EL (cell line): ENCODE results near the gene RPL3.

Experiments used
- DNase-seq: peaks from one replicate; pipeline ENCODE4 v3.0.0-alpha.2; 2016

The RPL3 gene

DNA sequence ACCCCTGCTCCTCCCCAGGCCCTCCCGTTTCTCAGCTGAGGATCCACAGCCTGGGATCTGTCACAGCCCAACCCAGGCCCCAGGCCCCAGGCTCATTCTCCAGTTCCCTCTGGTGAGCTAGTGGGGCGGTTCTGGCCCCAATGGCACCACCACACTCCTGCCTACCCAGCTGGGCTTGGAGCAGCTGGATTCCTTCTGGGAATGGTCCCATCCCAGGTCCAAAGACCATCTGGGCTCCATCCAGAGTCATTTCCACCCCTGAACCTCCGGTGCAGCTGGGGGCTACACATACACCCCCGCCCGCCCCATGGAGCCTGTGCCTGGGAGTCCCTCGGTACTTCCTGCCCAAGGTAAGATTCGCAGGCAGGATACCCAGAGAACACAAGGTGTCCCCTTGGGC is 39.2 kb downstream of the RPL3 start:
- no peak for DNase-seq

DNA sequence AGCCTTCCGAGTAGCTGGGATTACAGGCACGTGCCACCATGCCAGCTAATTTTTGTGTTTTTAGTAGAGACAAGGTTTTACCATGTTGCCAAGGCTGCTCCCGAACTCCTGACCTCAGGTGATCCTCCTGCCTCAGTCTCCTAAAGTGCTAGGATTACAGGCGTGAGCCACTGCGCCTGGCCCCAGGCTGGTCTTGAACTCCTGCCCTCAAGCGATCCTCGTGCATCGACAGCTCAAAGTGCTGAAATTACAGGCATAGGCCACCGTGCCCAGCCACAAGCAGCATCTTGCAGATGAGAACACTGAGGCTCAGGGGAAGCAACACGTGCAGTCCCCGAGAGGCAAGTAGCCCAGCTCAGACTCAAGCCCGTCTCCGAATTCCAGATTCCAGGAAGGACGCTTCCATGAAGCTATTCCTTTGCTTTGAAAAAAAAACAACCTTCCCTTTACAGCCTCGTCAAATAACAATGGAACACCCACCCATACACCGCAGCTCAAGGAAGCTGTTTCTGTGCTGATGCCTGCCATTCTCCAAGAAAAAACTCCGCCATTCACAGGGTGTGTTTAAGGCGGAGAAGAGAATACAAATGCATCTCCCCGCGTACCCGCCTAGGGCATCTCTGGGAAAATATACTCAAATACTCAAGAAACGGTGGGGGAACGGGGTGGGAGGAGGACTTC is 40.1 kb downstream of the RPL3 start:
- no peak for DNase-seq

DNA sequence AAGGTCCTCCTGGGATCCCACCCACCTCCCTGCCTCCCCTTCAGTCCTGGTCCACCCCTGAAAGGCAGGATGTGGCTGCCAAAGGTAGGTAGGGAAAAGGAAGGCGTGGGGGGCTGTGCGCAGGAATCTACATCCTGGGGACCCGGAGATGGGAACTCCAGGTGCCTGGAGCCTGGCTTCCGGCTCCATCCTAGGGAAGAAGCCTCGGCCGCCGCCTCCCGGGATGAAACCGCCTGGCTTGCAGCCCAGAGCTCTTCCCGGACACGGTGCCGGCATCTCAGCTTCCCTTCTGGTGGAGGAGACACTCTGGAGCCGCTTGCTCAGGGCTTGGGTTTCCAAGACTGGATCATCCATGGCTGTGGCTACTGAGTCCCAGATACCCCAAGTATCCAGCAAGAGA is 41.4 kb downstream of the RPL3 start:
- peak; percentile 77 for DNase-seq

DNA sequence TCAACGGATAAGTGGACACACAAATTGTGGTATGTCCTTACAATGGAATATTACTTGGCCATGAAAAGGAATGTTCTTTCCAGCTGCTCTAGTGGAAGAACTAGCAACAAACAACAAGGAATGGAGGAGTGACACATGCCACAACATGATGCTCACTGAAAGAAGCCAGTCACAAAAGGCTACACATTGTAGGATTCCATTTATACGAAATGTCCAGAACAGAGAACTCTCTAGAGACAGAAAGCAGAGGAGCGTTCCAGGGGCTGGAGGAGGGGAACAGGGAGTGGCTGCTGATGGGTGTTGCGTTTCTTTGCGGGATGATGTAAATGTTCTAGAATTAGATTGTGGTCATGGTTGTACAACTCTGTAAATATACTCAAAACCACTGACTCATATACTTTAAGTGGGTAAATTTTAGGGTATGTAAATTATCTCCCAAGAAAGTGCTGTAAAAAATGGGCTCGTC is 42.2 kb downstream of the RPL3 start:
- peak; percentile 83 for DNase-seq

DNA sequence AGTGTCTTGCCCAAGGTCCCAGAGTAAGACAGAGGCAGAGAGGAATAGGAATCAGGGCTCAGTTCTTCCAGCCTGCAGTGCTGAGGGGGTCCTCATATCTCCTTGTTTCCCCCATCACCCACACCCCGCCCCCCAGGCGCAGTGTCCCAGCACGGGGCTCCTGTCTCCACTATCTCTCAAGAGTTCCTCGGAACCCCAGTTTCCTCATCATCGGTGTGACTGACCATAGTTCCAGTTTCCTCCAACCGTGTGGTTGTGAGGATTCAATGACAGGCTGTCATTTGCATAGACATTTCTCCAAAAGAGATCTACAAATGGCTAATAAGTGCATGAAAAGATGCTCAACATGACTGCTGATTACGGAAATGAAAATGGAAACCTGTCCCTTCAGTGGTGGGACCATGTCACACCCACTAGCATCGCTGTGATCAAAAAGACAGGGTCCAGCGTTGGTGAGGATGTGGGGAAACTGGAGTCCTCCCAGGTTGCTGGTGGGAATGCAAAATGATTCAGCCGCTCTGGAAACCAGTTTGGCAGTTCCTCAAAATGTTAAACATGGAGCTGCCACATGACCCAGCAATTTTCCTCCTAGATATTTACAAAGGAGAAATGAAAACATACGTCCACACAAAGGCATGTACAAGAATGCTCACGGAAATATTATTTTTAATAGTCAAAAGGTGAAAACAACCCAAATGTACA is 42.8 kb downstream of the RPL3 start:
- no peak for DNase-seq

DNA sequence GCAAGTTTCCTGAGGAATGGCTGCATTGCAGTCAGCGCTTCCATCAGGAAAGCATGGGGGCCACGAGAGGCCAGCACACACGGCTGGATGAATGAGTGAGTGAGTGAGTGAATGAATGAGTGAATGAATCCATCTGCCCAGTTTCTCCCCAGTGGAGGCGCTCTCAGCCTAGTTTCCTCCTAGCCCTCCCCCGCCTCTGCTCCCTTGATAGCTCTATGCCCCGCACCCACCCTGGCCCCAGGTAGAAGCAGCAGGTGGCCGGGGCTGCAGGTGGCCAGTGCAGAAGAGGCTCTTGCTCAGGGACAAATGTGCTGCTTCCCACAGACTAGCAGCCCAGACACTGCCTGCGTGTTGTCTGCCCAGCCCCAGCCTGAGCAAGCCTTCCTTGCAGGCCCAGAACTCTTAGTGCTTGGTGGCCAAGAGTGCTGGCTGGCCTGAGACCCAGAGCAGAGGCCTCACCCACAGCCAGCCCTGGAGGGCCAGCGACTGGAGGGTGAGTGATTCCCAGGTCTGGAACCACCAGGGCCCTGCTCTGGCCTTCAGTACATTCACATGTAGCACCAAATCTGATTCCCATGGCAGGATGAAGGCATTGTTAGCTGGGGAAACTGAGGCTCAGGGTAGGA is 43.5 kb downstream of the RPL3 start:
- DNase-seq = no peak

DNA sequence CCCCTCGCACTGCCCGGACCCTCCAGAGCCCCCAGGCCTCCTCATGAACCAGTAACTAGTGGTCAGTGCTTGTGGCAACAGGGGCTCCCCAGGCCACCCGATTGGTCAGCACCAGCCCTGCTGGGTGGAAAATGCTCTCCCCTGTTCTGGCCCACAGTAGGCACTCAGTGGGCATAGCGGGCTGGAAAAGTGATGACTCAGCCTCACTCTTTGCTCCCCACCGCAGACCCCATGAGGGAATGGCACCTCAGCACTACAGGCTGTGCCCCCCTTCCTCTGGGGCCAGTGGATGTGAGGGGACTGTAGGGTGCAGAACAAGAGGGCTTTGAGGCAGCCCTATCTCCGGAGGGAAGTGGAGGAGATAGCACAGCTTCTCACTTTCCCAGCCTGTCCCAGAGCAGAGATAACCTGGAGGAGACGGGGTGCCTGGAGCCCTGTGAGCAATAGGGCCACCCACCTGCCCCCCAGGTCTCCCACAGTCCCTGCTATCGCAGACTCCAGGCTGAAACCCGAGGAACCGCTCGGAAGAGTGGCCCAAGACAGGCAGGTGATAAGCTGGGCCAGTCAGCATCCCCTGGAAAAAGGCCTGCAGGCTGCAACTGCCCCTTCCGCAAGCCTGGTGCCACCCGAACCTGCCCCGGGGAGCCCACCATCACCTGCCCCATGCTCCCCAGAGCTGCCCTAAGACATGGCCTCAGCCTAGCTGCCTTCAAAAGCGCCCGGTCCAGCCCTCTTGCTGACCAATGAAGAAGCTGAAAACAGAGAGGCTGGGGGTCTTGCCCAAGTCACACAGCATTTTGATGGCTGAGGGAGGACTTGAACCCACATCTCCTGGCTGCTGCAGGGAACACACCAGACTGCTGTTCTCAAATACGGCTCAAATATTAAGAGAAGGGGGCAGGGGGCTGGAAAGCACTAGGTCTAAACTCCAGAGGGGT is 45.2 kb downstream of the RPL3 start:
- DNase-seq = no peak

DNA sequence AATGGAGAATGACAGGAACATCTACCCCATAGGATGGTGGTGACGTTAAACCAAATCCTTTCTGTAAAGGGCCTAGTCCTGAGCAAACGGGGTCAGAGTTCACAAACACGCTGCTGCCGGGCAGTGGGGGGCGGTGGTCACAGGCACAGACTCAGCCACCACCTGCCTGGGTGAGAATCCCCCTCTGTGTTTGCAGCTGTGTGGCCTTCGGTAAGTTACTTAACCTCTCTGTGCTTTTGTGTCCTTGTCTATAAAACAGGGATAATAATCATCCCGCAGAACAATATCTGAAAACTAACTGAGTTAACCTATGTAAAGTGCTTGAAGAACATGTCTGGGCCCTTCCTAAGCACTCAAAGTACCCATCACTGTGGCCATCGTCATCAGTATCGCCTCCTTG is 48.6 kb downstream of the RPL3 start:
- no peak for DNase-seq

DNA sequence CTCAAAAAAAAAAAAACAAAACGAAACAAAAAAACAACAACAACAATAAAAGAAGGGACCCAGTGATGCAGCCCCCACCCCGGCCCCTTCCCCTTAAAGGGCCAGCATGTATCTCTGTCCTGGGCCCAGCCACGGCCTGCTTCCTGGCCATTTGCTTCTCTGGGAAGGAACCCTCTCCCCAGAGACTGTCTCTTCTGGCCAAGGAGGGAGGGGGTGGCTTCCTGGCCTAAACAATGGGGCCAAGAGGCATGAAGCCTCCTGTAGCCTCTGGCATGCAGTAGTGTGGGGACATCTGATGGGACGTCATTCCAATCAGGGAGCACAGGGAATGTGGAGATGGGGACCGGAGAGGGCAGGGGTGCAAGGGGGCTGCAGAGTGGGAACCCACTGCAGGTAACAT is 49.1 kb downstream of the RPL3 start:
- no peak for DNase-seq

DNA sequence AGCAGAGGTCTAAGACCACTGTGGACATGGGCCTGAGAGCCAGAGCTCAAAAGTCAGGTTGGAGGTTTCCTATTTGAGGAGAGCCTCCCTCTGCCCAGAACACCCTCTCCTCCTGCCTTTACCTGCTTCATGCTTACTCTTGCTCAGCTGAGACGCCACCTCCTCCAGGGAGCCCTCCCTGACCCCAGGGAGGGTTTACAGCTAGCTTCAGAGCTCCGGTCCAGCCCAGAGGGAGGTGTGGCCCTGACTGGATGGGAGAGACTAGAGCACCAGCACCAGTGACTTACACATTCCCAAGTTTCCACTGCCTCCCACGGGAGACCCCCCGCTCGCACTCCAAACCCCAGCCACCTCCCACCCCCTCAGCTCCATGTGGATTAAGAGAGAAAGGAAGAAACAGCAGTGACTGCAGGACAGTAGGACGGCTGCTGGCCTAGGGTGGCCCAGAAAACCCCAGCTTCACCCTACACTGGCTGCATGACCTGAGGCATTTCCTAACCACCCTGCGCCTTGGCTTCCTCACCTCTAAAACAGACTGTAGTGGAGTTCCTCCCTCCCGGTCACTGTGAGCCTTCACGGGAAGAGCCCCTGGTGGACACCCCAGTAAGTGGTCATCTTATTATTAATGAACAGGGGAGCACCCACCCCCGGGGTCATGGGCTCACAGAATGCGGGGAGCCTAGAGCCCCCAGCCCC is 50.2 kb downstream of the RPL3 start:
- no peak for DNase-seq

DNA sequence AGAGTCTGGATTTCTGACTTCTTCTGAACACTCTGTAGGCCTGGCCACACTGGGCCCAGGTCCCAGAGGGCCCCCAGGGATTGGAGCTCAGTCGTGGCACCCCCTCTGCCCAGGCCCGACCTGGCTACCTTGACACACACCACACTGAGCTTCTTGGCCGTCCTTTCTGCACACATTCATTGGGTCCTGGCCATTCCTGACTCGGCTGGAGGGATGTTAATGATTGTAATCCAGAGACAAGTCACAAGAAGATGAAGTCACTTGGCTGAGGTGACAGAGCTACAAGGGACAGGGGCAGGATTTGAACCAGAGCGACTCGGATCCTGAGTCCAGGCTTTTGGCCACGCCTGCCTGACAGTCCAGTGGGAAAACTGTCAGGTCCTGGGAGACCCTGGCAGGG is 50.8 kb downstream of the RPL3 start:
- DNase-seq = no peak

DNA sequence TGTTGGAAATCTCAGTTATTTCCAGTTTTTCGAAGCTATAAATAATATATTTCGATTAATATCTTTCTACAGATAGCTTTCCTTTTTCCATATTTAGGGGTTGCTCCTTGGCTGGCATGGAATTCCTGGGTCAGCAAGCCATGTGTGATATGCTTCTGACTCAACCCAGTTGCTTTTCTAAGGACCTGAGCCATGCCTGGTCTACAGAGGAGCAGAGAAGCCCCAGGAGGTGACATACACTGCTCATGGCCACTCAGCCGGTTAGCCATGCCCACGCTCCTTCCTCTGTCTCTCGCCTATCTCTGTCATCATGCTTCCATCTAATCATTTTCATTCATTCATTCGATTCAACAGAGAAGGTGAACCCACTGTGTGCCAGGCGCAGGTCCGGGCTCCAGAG is 51.4 kb downstream of the RPL3 start:
- DNase-seq = no peak

DNA sequence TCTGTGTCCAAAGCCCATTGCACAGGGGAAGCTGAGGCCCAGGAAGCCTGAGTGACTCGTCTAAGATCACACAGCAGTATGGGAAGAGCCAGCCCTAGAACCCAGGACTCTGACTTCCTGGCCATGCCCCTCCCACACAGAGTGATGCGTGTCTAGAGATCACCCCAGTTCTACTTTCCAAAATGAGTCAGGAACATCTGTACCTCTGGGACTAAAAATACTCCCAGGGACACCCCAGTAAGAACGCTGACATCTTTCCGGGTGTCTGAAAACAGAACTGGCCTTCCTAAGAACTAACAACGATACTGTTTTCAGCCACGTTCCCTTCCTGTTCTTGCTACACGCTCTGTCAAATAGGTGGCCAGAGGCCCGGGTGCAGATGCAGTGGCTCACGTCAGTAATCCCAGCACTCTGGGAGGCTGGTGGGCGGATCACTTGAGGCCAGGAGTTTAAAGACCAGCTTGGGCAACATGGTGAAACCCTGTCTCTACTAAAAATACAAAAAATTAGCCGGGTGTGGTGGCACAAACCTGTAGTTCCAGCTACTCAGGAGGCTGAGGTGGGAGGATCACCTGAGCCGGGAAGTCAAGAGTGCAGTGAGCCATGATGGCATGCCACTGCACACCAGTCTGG is 52.9 kb downstream of the RPL3 start:
- DNase-seq = no peak

DNA sequence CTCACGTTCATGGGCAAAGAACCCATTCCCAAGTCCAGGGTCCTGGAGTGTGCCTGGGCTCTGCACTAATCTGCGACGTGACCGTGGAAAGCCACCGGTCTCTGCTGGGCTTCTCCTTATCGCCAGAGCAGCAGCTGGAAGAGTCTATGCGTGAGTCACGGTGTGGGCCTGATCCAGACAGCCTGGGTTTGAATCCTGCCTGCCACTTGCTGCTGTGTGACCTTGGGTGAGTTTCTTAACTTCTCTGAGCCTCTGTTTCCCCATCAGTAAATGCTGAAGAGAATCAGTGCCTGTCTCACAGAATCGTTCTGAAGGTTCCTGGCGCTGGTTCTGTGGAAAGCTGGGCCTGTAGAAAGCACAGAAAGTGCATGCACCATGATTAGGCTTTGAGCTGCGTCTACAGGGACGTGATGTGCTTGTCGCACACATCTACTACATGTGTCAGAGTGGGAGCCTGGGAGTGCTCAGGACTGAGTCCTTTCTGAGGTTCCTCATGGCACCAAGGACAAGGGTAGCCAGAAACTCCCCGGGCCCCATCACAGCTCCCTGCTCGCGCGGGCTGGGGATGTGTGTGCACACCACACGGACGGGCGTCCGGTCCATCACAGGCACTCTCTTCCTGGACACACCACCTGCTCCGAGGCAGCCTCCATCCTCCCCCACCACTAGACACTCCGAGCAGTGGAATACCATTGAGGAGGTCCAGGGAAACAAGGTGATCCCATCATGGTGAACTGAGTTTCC is 54.1 kb downstream of the RPL3 start:
- DNase-seq = no peak

DNA sequence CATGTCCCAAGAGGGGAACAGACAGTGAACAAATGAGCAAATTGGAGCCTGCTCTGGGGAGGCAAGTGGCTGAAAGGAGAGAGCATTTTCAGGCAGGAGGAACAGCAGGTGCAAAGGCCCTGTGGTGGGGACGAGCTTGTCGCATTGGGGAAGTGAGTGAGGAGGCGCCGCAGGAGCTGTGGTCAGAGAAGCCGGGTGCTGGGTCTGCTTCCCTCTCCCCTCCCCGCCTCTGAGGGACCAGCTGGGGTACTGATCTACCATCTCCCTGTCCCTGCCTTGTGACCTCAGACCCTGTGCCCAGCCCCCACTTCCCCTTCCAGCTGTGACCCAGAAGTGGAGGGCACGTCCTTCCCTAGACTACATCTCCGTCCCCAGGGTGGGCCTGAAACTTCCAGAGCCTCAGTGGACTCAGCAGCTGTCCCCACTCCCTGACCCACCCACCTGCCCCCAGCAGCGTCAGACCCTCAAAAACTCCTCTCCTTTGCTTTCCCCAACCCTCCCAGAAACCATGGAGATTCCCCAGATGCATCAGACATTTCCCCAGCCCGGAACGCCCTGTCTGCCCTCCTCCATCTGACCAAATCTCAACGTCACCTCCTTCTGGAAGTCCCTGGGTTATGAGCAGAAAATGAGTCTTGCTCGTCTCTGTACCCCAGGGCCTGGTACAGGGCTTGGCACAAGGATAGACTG is 54.9 kb downstream of the RPL3 start:
- no peak for DNase-seq

DNA sequence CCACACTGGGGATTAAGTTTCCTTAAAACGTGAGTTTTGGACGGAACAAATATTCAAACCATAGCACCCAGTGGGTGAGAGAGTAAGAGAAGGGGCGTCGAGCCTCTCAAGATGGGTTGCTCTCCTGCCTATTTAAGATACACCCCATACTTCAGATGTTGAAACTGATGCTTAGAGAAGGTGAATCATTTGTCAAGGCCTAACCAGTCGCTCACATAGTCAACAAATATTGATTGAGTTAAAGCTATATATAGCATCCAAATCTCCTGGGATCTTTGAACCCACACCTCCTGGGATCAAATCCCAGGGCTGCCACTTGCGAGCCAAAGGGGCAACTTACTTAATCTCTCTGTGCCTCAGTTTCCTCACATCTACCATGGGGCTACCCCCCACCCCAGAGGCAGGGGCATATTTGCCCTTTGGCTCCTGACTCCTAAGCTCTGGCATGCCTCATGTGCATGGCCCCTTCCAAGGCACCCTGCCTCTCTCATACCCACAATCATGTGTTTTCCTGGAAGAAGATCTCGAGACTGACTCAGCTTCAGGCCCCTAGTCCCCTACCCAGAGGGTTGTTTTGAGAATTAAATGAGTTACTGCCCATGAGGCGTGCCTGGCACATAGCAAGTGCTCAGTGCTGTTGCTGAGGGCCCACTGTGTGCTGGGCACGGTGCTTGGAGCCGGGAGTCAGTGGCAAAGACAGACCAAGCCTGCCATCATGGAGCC is 55.6 kb downstream of the RPL3 start:
- DNase-seq = no peak
